Measurements from ENCODE around the gene HAPLN1. TPM values are rescaled to one million over a fixed set of nuclear protein-coding genes. Genes with fewer than 3 reads are reported as not detected.
"Not testable (repeated sequence)": the region's sequence is repeated elsewhere in the genome, so short reads cannot be mapped to it uniquely, and the experiment has no call there.

Gene HAPLN1
- not detected in 2 replicates for total RNA-seq

GRCh38 chr5:83720836-83721537 lies at the start of gene HAPLN1:
Gene HAPLN1 (minus strand): TSS chr5:83720855. CDS start chr5:83673523, 47,332 bp downstream.
- intact Hi-C loops (cut with micrococcal nuclease) = no loop called here

- intact Hi-C loops (cut with micrococcal nuclease) = no loop called here
Observed at GRCh38 chr5:83767409-83767992, 46.8 kb upstream of the HAPLN1 start.

- intact Hi-C loops (cut with micrococcal nuclease) = no loop called here
Observed at GRCh38 chr5:83764101-83764500, 43.4 kb upstream of the HAPLN1 start.

GRCh38 chr5:83760579-83760978 lies 39.9 kb upstream of the HAPLN1 start:
- intact Hi-C loops (cut with micrococcal nuclease) = no loop called here

- intact Hi-C loops (cut with micrococcal nuclease) = no loop called here
Observed at GRCh38 chr5:83752700-83753099, 32.0 kb upstream of the HAPLN1 start.

- intact Hi-C loops (cut with micrococcal nuclease) = no loop called here
Observed at GRCh38 chr5:83751201-83751600, 30.5 kb upstream of the HAPLN1 start.

GRCh38 chr5:83750749-83751148 lies 30.1 kb upstream of the HAPLN1 start:
- intact Hi-C loops (cut with micrococcal nuclease) = no loop called here

GRCh38 chr5:83745816-83746215 lies 25.2 kb upstream of the HAPLN1 start:
- intact Hi-C loops (cut with micrococcal nuclease) = no loop called here

GRCh38 chr5:83744821-83745220 lies 24.2 kb upstream of the HAPLN1 start:
- intact Hi-C loops (cut with micrococcal nuclease) = no loop called here

GRCh38 chr5:83742089-83742488 lies 21.4 kb upstream of the HAPLN1 start:
- intact Hi-C loops (cut with micrococcal nuclease) = no loop called here

GRCh38 chr5:83741571-83741970 lies 20.9 kb upstream of the HAPLN1 start:
- intact Hi-C loops (cut with micrococcal nuclease) = no loop called here

GRCh38 chr5:83740741-83741140 lies 20.1 kb upstream of the HAPLN1 start:
- intact Hi-C loops (cut with micrococcal nuclease) = no loop called here

- intact Hi-C loops (cut with micrococcal nuclease) = not testable (repeated sequence)
Observed at GRCh38 chr5:83736169-83736568, 15.5 kb upstream of the HAPLN1 start.

- intact Hi-C loops (cut with micrococcal nuclease) = not testable (repeated sequence)
Observed at GRCh38 chr5:83735058-83735457, 14.4 kb upstream of the HAPLN1 start.

- intact Hi-C loops (cut with micrococcal nuclease) = no loop called here
Observed at GRCh38 chr5:83731638-83732037, 11.0 kb upstream of the HAPLN1 start.

- intact Hi-C loops (cut with micrococcal nuclease) = no loop called here
Observed at GRCh38 chr5:83729362-83729761, 8.7 kb upstream of the HAPLN1 start.

GRCh38 chr5:83726912-83727311 lies 6.3 kb upstream of the HAPLN1 start:
- intact Hi-C loops (cut with micrococcal nuclease) = no loop called here

GRCh38 chr5:83724935-83725334 lies 4.3 kb upstream of the HAPLN1 start:
- intact Hi-C loops (cut with micrococcal nuclease) = no loop called here

- intact Hi-C loops (cut with micrococcal nuclease) = no loop called here
Observed at GRCh38 chr5:83724001-83724400, 3.3 kb upstream of the HAPLN1 start.

GRCh38 chr5:83723031-83723430 lies 2.4 kb upstream of the HAPLN1 start:
- intact Hi-C loops (cut with micrococcal nuclease) = no loop called here

GRCh38 chr5:83721953-83722901 lies 1.6 kb upstream of the HAPLN1 start:
- intact Hi-C loops (cut with micrococcal nuclease) = no loop called here

- intact Hi-C loops (cut with micrococcal nuclease) = loop anchor here (10.0 kb wide), 1 partner anchor 536 kb away; no protein-coding TSS in a partner anchor
Observed at GRCh38 chr5:83718936-83719495, 1.6 kb downstream of the HAPLN1 start.
